ENCODE measurements around the gene LYSMD1. TPM values are rescaled to one million over a fixed set of nuclear protein-coding genes. Genes with fewer than 3 reads are reported as not detected.
A peak's percentile ranks its signal among the peaks of the same experiment; 100 is the strongest.

The LYSMD1 gene
- total RNA-seq, 1 donor from 2014 or later = 14.0 TPM

GRCh38 chr1:151158751-151159251 lies 6.9 kb downstream of the LYSMD1 start:
- Mint-ChIP-seq H3K27me3 (no peaks in the 10 kb centered on the region), H3K36me3 (ENCODE audit: insufficient read depth) (peaks cover 16% of the 10 kb centered on the region), H3K4me3 (ENCODE audit: low read depth) (no peak overlapping the region), H3K4me1 (ENCODE audit: low read depth) (no peaks in the 10 kb centered on the region), H3K9me3 (ENCODE audit: low read depth) (no peaks in the 10 kb centered on the region), H3K27ac (peak overlapping the region; percentile 65)
- no peak for DNase-seq (ENCODE audit: low spot score, unreplicated experiment)
- TF ChIP-seq, protein P1, sequence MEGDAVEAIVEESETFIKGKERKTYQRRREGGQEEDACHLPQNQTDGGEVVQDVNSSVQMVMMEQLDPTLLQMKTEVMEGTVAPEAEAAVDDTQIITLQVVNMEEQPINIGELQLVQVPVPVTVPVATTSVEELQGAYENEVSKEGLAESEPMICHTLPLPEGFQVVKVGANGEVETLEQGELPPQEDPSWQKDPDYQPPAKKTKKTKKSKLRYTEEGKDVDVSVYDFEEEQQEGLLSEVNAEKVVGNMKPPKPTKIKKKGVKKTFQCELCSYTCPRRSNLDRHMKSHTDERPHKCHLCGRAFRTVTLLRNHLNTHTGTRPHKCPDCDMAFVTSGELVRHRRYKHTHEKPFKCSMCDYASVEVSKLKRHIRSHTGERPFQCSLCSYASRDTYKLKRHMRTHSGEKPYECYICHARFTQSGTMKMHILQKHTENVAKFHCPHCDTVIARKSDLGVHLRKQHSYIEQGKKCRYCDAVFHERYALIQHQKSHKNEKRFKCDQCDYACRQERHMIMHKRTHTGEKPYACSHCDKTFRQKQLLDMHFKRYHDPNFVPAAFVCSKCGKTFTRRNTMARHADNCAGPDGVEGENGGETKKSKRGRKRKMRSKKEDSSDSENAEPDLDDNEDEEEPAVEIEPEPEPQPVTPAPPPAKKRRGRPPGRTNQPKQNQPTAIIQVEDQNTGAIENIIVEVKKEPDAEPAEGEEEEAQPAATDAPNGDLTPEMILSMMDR (IDR thresholded peaks at IDR 0.05; ENCODE audit: unreplicated experiment) = no peak

GRCh38 chr1:151158326-151158725 lies 7.4 kb downstream of the LYSMD1 start:
- H3K27ac Mint-ChIP-seq = no peak overlapping the region
- H3K4me3 Mint-ChIP-seq (ENCODE audit: low read depth) = no peak overlapping the region
- H3K9me3 Mint-ChIP-seq (ENCODE audit: low read depth) = no peaks in the 10 kb centered on the region
- TF ChIP-seq, protein P1 (IDR thresholded peaks at IDR 0.05; ENCODE audit: unreplicated experiment) = no peak
- no peaks in the 10 kb centered on the region for H3K27me3 Mint-ChIP-seq
- H3K36me3 Mint-ChIP-seq (ENCODE audit: insufficient read depth) = peaks cover 16% of the 10 kb centered on the region
- H3K4me1 Mint-ChIP-seq (ENCODE audit: low read depth) = no peaks in the 10 kb centered on the region
- DNase-seq (ENCODE audit: low spot score, unreplicated experiment) = no peak

DNA sequence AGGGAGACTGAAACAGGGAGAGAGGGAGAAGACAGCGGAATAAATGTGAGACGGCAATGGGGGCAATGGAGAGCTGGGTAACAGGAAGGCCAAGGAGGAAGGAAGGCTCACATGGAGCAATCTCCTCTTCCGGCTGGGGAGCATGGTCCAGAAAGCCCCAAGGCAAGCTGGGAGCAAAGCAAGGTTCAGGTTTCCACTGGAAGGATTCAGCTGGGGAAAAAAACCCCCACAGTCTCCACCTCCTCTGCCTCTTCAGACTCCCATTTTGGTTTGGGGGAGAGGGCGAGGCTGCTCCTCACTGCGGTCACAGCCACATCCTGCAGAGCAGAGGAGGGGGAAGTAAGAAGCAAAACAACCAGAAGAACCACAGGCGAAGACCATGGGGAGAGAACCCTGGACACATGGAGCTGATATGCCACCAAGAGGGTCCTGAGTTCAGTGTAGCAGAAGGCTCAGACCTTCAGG lies 8.6 kb downstream of the LYSMD1 start:
- TF ChIP-seq, protein P1 (IDR thresholded peaks at IDR 0.05; ENCODE audit: unreplicated experiment) = no peak
- Mint-ChIP-seq H3K27ac (no peak overlapping the region), H3K36me3 (ENCODE audit: insufficient read depth) (peaks cover 16% of the 10 kb centered on the region), H3K9me3 (ENCODE audit: low read depth) (no peaks in the 10 kb centered on the region), H3K4me3 (ENCODE audit: low read depth) (no peak overlapping the region), H3K4me1 (ENCODE audit: low read depth) (no peaks in the 10 kb centered on the region), H3K27me3 (no peaks in the 10 kb centered on the region)
- no peak for DNase-seq (ENCODE audit: low spot score, unreplicated experiment)

GRCh38 chr1:151156515-151156819 lies 9.2 kb downstream of the LYSMD1 start, which contains the start of gene TNFAIP8L2:
TSS of gene TNFAIP8L2 (plus strand) at chr1:151156649. CDS start at chr1:151158698, 2,049 bp downstream.
- Mint-ChIP-seq H3K4me1 (ENCODE audit: low read depth) (no peaks in the 10 kb centered on the region), H3K36me3 (ENCODE audit: insufficient read depth) (peaks cover 13% of the 10 kb centered on the region), H3K9me3 (ENCODE audit: low read depth) (no peaks in the 10 kb centered on the region), H3K27ac (no peak within 1 kb of the TSS), H3K27me3 (no peaks in the 10 kb centered on the region), H3K4me3 (ENCODE audit: low read depth) (no peak within 1 kb of the TSS)
- no peak for DNase-seq (ENCODE audit: low spot score, unreplicated experiment)
- TF ChIP-seq, protein P1 (IDR thresholded peaks at IDR 0.05; ENCODE audit: unreplicated experiment) = no peak

DNA sequence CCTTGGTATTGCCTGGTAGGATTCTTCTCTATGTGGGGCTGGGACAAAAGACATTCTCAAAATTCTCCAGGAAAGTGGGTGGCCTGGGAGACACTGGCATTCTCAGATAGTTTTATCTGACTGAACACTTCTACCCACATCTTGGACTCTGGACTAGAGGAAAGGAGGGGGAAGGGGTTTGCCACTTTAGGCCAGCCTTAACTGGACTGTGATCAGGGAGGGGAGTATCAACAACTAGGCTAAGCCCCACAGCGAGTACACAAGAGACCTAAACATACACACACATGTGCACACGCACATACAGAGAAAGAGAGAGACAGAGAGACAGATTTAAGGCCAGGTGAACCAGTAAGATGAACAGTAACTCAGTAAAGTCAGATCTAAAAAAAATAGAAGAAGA lies 18.0 kb downstream of the LYSMD1 start:
- Mint-ChIP-seq H3K27me3 (peaks cover 19% of the 10 kb centered on the region), H3K9me3 (ENCODE audit: low read depth) (no peaks in the 10 kb centered on the region), H3K27ac (no peak overlapping the region), H3K4me1 (ENCODE audit: low read depth) (peaks cover 10% of the 10 kb centered on the region), H3K4me3 (ENCODE audit: low read depth) (peak overlapping the region; percentile 91), H3K36me3 (ENCODE audit: insufficient read depth) (peaks cover 2% of the 10 kb centered on the region)
- TF ChIP-seq, protein P1 (IDR thresholded peaks at IDR 0.05; ENCODE audit: unreplicated experiment) = no peak
- DNase-seq (ENCODE audit: low spot score, unreplicated experiment) = no peak
